HG03066 (cell line): ENCODE results near the gene FAT3.

Experiments used
- ATAC-seq: cut with Tn5 transposase; IDR thresholded peaks from one replicate; pipeline ENCODE4 v1.9.1; 2021; ENCODE audit warnings: low read depth; ENCODE audit not compliant: unreplicated experiment

Gene FAT3

DNA sequence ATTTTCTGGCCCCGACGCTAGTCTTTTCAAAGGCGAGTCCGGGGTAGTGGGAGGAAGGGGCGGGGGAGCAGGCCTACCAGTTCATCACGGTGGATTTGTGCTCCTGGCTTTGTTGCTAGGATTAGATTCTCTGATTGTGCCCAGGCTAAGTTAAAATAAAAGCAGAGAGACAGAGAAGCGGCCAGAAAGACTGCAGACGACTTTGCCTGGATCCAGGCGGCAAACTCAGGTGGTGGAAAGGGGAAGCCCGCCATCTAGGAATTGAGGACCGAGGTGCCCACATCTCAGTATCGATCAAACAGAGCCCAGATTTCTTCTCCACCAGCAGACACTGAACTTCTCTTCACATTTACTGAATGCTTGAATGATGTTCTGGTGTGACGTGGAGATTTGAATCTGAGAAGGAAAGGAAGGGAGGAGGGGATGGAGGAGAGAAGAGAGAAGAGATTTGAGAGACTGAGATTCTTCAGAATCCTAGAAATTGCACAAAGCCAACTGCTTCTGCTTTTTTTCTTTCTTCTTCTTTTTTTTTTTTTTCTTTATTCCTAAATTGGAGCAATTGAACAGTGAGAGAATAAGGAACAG lies 2.7 kb downstream of the FAT3 start:
- ATAC-seq, result no peak

DNA sequence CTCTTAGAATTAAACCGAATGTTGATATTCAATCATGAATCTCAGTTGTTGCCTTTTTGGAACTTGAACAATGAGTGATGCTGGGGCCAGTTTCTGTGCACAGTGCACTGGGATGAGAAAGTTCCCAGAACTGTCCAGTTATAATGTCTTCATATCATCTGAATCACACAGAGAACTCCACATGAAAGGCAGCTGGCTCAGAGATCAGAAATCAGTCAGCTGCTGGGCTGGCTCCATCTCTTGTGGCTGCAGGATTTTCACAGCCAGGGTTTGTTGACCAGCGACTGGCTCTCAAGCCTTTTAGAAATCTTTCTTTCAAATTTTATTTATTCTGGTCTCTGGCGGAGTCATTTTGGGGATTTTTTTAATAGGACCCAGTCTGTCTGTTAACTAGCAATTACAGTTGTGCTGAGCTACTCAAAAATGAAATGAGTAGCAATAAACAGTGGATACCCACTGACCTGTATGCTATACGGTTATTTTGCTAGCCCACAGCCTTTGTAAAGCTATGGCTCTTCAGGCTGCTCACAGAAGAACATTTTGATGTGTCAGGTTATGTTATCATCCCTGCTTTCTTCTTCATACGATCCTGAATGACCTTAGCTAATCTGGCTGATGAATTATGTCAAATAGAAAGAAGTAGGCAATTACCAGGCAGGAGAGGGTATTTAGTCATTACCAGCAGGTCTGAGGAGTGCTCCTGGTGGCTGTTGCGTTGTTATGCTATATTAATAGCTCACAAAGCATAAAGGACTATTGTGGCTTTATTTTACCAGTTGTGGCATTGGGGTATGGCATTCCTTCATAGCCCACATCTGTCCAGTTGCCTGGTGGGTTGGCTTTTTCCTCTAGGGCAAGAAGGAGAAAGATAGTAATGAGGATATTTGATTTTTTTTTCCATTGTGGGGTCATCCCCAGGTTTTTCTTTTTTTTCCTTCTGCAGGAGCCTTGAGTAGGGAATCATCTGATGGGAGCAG lies 3.6 kb downstream of the FAT3 start:
- ATAC-seq, result no peak

DNA sequence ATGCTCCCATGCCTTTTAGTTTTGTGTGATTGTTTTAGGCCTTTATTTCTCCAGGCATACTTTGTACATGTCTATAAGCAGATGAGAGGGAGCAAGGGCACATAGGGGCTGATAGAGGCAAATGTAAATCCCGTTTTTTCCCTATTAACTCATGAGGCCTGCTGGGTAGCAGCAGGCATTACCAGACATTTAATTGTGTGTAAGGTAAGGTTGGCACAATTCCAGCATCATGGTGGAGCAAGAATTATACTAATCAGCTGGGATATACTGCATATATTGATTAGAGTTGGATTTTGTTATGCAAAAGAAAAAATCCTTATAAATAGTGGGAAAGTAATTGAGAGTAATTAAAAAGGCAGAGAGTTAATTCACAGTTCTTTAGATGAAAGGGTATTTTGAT lies 12.2 kb downstream of the FAT3 start:
- ATAC-seq, result no peak

DNA sequence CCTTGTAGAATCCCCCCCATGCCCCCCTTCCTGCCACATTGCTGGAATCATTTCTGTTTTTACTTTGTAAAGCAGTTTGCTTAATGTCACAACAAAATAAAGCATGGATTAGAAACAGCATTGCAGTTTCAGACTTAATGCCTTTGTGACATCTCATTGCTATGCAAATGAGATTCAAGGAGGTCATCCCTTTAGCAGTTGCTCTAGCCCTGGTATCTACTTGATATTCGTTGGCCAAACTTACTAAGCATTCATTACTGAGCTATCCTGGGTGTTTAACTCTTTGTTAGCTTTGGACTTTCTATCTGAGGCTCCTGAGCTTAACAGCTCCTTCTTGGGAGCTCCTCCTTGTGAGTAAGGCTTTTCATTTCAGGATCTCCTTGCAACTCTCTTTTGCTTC lies 16.3 kb downstream of the FAT3 start:
- ATAC-seq, result no peak

DNA sequence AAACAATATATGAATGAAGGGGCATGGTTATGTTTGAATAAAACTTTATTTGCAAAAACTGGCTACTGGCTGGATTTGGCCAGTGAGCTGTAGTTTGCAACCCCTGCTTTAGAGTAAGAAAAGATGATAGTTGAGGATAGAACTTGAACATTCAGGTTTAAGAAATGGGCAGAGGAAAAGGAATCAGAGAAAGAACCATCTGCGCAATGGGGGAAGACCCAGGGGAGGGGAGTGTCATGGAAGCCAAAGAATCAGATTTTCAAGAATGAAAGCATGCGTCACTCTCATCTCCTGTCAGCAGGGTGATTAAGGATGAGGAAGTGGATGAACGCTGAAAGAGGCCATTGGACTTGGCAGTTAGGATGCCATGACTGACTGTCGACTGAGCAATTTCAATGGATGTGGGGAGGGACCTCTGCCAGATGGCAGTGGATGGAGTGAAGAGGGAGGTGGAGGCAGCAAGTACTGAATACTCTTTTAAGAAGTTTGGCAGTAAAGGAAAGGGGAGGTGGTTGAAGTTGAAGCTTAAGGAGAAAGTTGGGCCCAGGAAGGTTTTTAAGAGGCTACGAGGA lies 21.2 kb downstream of the FAT3 start:
- ATAC-seq, result no peak

DNA sequence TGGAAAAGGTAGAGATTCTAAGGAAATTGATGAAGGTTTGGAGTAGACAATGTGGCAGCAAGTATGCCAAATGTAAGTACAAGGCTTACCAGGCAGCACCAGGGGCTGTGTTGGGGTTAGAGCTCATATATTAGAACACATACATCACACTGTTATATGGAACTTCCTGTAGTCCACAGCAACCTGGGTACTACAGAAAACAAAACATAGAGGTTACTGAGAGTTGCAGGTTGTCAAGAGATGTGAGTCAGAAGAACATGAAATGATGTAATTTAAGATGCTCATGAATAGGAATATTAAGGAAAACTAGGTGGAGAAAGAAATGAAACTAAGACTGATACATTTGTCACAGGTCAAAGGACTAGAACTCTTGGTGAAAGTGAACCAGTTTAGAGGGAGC lies 22.0 kb downstream of the FAT3 start:
- no peak for ATAC-seq

DNA sequence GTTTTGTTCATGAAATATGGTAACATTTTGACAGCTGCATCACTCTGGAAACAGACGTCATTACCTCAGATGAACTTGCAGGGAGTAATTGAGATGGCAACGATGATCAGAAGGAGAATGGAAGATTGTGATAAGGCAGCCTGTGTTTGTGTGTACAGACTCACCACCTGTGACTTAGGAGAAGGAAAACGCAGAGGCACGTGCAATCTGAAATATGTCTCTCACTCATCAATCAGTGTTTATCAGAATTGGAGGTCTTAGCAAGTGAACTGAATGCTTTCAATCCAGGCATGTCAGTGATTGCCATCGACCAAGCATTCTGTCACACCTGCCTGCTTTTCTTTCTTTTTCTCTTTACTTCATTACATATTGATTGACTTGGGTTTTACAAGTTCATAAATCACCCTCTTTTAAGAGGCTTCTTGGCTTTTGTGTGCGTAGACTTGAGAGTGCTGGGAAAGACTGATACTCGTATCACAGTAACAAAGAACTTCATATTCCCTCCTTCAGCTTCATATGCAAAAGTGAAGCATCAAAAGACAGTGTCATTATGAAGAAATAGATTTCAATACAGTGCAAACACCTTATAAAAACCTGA lies 24.6 kb downstream of the FAT3 start:
- ATAC-seq, result no peak

DNA sequence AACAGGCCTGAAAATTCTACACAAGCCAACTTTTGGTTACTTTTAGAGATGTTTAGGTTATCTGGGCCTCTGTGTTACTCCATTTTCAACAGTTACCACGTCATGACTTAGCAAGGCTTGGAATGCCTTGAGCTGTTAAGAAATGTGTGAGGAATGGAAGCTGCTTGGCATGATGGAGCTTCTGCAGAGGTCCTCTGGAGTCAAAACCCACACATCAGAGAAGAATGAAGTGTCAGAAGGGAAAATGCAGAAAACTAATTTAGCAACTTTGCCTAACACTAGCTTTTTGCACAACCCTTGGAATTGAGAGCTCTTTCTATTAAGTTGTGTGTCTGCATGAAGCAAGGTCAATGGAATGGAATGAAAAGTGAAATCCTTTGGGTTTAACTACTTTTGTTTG lies 27.4 kb downstream of the FAT3 start:
- ATAC-seq, result no peak

DNA sequence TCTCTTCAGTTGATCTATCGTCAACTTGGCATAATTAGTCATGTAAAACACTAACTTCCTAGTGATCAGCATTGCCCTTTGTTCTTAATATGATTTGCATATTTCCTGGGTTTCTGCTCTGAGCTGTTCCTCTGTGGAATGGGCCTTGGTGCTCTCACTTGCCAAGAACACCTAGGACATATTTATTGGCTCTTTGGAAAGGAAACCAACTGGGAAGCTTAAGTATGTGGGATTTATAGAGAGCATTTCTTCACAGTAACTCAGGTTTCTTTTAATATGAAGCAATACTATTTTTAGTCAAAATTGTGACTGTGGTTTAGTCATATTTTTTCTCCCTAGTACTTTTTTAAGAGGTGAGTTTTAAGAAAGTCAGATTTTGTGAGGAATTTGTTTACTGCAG lies 28.8 kb downstream of the FAT3 start:
- ATAC-seq, result no peak

DNA sequence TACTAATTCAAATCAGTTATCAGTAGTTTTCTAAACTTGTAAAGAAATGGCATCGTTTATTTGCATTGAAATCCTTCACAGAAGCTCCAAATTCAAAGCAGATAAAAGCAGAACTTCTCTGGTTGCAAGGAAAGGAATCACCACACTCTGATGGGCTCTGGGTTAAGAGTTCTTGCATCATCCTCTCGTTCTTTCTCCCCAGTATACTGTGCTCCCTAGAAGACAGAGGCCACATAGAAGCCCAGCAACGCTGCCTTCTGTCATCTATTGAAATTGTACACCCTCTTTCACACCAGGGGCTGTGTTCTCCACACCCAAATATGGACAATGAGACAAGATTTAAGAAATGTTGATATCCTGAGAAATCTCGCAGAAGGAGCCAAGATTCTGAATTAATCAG lies 29.3 kb downstream of the FAT3 start:
- ATAC-seq, result no peak

DNA sequence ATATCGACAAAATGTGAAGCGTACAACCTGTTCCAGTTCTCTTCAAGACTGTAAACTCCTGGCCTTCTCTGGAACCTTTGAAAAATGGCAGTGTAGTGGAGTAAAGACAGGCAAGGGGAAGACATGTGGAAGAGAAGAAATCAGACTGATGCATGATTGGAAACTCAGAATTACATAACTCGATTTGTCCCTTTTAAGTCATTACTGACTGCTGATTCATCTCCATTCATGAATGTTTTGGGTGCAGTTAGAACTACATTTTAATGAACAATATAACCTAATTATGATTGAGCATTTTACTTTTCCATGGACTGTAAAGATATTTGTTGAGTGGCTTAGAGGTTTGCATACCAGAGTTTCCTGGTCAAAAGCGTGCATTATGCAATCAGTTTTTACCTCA lies 32.9 kb downstream of the FAT3 start:
- no peak for ATAC-seq

DNA sequence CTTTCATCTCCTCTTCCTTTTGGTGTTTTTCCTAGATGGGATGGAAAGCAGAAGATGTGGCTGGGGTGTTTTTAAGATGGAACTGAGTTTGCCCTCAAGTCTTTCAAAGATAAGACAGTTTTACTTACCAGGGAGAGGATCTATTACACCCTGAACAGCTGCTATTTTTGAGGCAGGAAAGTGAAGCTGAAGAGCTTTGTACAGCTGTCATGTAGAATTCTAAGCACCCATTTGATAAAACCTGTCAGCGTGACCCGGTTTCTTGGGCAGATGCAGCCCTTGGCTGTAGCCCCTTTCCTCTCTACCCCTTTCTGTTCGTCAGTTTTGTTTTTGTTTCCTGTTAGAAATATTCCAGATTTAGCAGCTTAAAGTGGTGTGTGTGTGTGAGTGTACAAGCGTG lies 35.2 kb downstream of the FAT3 start:
- no peak for ATAC-seq

DNA sequence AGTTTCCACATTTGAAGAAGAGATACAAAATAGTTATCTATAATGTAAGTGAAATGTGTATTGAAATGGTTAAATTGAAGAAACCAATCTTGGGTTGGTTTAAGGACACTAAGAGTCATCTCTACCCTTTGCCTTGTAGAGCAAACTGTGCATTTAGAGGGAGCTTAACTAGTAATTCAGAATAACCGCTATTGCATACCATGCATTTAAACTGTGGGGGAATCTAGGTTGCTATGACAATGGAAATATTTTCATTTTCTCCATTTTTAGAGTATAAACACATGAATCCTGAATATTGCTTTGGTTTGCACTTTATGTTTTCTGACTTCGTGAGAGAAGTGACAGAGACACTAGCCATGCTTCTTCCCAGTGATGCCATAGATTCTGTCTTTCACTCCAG lies 39.7 kb downstream of the FAT3 start:
- ATAC-seq, result no peak

DNA sequence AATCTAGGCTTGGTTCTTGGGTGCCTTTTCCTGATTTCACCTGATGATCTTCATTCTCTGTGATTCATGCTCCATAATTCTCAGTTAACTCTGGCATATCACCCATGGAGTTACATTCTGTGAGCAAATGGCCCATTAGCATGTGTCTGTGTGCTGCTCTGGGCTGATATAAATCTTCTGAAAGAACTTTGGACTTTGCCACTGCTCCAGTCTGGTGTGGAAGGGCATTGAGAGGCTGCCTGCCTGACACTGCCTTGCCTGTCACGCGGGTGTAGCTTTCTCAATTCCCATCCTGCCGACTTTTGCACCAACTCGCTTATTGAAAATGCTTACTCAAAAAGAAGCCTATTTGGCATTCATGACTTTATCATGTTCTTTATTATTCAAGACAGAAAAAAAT lies 42.2 kb downstream of the FAT3 start:
- ATAC-seq, result no peak

DNA sequence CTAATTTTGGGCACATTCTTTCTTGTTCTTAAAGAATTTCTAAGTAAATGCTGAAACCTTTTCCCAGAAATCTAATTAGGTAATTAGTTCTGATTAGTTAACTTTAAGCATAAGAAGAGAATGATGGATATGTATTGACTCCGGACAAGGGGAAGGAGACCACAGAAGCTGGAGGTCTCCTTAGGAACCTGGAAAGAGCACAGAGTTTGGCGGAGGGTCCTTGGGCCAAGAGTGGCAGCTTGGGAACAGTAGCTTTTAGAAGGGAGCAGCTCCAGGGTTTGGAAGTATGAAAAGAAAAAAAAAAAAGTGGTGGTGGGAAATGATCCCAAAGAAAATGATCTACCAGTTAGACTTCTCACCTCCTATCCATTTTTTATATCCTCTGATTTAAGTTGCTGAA lies 42.7 kb downstream of the FAT3 start:
- no peak for ATAC-seq

DNA sequence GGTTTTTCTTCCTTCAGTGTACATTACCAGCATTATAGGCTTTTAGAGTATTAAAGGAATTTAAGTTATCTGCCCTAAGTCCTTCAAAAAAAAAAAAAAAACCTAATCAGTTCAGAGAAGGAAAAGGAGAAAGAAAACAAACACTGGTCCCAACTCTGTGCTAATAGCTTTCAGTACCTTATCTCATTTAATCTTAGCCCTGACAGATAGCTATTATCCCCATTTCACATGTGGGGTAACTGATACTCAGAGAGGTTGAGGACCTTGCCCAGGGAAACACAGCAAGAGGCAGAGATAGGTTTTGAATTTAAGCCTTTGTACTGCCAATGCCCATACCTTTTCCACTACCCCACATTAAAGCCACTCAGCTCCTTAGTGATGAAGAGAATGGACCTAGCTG lies 43.4 kb downstream of the FAT3 start:
- no peak for ATAC-seq

DNA sequence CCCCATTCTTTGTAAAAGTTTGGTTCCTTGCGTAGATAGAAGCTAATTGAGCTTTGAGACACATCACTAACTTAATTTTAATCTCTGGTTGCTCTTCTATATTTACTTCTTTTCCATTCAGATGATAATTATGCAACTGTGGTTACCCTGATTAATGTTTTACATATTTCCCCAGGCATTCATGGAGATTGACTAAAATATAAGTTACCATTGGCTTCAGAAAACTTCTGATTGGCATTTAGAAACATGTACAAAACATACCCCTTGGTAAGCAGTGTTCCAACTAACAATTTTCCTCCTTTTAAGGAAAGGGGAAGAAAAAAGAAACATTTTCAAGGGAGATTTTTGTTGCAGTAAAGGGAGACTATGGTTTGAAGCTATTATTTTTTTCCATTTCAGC lies 43.9 kb downstream of the FAT3 start:
- no peak for ATAC-seq

DNA sequence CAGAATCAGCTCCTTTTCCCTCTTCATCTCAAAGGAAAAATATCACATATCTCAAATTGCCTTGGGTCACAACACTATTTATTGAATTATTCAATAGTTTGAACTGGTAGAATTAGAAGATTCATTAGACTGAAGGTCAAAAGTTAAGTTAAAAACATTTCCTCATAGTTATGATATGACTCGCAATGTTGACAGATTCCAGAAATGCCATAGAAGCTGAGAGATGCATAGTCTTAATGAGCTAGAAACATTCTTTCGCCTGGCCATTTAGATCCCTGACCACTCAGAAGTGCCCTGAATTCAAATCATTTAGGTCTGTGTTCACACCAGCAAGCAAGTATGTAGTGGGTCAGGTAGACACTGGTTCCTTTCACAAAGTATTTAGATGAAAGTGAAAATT lies 44.4 kb downstream of the FAT3 start:
- no peak for ATAC-seq

DNA sequence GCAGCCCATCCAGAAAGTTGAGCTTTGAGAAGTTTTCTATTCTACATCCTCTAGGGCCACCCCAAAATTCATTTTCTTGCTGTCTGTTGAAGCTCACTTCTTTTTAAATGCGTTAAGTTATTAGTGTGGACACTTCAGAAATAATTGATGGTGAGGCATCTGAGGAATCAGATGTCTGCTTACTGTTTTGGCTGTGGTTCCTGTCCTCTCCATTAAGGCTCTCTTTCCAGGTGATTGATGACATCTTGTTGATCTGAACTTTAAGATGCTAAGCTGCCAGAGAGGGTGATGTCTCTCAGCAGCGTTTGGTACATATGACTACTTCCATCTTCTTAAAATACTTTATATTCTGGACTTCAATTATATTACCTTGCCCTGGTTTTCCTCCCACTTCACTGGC lies 45.2 kb downstream of the FAT3 start:
- ATAC-seq, result no peak

DNA sequence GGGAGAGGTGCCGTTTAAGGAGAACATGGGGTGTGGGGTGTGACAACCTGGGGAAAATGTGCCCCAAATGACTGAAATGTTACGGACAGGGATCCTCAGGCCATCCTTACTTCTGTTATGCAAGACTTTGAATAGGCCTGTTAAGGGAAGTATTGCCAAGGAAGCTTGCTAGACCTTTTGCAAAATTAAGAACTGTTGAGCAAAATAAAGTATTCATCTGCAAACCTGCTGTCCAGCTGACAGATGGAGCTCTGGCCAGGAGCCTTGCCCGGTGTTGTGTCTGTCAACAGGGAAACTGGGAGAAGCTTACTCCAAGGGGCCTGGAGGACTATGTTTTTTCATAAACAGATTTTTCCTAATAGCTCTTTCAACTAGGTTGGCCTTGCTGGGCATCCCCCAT lies 48.0 kb downstream of the FAT3 start:
- no peak for ATAC-seq
